Raji (cell line): ENCODE results near the gene EPHB2.

Experiments
- POLR2A ChIP-seq: IDR thresholded peaks from 2 replicates; pipeline ENCODE4 v1.6.1; 2011; ENCODE audit warnings: low read depth, low read length, control low read depth; ENCODE audit not compliant: insufficient read depth

The EPHB2 gene

DNA sequence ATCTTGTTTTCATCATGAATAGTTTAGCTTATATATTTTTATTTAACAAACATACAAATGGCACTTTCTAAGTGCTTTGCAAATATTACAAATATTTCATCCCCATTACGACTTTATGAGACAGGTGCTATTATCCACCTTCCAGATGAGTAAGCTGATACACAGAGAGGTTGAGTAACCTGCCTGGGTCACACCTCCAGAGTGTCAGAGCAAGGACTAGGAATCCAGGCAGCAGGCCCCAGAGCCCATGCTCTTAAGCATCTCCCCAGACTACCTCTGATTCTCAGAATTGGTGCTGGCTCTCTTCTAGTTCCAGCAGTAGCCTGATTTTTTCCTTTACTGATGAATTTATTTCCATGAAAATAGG is 40.0 kb downstream of the EPHB2 start:
- TF ChIP-seq POLR2A: no peak

DNA sequence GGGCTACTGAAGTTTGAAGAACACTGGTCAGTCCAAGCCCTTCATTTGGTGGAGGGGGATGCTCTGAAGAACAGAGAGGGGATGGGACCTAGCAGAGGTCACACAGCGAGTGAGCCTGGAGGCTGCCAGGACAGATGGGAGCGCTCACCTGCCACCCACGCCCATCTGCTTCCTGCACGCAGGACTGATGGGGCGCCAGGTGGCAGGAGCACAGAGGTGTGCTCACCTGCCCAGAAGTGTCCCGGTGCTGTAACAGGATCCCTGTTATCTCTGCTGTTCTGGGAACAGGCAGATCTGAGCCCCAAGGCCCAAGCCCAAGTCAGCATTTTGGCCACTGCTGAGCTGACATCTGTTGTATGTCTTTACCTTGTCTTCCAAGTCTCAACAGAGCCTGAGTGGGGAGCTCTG is 40.5 kb downstream of the EPHB2 start:
- no peak for TF ChIP-seq POLR2A

DNA sequence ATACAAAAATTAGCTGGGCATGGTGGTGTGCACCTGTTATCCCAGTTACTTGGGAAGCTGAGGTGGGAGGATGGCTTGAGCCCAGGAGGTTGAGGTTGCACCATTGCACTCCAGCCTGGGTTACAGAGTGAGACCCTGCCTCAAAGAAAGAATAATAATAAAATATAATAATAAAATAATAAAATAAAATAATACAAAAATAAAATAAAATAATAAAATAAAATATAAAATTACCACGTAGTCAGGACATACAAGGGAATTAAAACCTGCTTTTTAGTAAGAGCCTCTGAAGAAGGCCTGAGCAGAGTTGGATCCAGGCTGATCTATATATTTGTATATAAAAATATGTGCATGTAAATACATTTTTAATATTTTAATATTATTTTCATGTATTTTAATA is 41.7 kb downstream of the EPHB2 start:
- TF ChIP-seq POLR2A: no peak

DNA sequence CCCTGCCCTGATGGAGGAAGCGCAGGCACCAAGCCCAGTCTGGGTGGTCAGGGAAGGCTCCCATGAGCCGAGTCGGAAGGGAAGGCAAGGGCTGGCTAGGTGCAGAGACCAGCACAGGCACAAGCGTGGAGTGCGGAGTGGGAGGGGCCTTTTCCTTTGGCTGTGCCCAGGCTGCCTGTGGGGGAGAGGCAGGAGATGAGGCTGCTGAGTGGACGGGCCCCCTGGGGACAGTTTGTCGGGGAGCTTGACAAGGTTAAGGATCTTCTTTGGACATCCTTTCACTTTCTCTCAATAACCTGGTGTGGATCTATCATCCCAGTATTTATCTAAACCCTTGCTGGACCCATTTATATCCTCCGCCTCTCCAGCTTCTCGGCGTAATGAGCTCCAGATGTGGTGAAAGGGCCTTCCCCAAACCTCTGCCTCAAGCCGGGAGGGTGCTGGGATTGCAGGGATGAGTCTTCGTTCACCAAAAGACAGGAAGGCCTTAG is 42.9 kb downstream of the EPHB2 start:
- TF ChIP-seq POLR2A: no peak

DNA sequence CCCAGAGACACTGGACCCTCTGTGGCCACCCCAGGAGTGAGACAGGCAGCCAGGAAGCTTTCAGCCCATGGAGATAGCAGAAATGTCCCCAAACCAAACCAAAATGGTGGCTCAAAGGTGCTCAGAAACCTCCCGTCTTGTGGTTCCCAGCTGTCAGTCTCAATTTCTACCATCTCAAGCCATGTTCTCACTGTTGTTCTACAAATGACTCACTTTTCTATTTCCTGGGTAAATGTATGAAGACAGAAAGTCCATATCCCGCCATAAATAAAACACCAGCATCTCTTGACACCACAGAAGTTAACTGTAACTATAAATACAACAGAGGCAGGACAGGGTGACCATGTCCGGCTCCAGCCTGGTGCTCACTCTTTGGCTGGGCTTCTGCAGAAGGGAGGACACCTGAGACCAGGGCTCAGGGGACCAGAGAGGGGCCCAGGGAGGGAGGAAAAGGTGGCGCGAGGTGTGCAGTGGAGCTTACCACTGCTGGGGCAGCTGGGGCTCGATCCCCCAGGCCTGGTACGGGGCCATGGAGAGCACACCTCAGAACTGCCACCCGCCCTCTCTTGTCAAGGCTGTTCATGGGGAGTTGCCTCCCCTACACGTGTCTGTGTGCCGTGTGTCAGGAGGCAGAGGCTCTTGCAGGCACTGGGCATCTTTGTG is 43.6 kb downstream of the EPHB2 start:
- TF ChIP-seq POLR2A: no peak

DNA sequence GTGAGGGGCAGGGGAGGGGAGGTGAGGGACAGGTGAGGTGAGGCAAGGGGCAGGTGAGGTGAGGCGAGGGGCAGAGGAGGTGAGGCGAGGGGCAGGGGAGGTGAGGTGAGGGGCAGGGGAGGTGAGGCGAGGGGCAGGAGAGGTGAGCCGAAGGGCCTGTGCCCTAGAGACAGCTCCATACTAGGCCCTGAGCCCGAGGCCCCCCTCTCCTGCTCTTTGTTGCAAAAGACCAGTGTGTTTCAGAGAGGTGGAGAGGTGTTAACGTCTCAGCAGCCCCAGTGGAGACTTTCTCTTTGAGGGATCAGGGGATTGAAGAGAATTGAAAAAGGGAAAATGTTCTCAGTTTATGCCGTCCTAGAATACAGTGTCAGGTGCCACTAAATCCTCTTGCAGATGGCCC is 44.2 kb downstream of the EPHB2 start:
- no peak for TF ChIP-seq POLR2A

DNA sequence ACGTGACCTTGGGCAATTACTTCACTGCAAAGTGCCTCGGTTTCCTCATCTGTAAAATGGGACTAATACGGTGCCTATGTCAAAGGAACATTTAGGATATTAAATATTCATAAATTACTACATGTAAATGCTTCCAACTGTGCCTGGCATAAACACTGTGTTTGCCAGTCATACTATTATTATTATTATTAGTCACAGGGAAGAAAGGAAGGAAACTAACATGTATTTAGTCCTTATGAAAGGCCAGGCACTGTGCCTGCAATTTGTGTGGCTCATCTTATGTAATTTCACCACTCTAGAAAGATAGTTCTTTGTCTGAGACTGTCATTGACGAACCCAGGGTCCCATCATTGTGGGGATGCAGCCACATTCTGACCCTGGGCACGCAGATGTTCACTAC is 45.0 kb downstream of the EPHB2 start:
- TF ChIP-seq POLR2A: no peak

DNA sequence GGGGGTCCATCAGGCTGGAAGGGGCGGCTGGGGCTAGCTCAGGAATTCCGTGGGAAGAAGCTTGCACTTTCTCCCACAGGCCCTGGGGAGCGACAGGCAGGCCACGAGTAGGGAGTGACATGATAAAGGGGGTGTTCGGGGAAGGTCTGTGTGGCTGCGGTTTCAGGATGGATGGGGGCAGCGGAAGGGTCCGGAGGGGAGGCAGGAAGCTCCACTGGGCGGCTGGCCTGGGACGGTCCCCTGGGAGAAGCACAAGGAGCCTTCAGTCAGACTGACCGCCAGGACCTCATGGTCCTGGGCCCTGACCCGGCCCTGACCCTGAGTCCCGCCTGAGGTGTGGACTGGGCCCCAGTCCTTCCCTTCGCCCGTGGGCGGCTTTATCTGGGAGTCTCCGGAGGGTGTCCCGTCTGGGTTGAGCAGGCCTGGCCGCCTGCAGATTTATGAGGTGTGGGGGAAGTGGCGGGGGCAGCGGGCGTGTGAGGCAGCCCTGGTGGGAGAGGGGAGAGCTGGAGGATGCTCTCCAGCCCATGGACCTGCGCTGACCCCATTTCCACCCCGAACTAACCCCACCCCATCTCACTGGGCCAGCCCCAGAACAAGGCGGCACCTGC is 45.6 kb downstream of the EPHB2 start:
- no peak for TF ChIP-seq POLR2A

DNA sequence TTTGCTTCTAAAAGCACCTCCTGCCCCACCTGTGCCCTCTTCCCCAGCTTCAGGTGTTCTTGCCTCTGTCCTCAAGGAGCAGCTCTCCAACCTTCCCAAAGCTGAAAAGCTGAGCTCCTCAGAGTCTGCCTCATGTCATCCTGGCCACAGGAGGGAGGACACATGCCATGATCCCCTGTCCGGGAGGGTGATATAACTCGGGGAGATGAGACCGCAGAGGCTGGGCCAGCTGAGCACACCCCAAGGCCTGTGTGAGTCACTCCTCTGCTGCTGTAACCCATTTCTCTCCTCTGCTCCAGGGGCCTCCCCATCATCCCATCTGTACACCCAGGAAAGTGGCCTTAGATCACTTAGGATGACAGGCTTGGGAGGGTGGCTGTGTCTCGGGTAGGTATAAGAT is 49.8 kb downstream of the EPHB2 start:
- TF ChIP-seq POLR2A: no peak

DNA sequence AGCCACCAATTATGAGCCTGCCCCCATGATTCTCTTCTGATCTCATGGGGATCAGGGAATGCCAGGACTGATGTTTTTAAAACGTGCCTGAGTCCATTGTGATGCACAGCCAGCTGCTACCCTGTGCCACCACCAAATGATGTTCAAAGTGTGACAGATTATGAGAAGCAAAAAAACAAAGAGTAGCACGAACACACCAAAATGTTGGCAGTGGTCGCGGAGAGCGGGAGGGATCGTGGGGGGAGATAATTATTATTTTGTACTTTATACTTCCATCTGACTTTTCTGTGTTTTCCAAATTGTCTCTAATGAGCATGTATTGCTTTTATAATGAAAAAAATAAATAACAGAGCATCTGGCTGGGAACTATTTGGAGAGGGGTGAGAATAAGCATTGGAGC is 50.5 kb downstream of the EPHB2 start:
- no peak for TF ChIP-seq POLR2A

DNA sequence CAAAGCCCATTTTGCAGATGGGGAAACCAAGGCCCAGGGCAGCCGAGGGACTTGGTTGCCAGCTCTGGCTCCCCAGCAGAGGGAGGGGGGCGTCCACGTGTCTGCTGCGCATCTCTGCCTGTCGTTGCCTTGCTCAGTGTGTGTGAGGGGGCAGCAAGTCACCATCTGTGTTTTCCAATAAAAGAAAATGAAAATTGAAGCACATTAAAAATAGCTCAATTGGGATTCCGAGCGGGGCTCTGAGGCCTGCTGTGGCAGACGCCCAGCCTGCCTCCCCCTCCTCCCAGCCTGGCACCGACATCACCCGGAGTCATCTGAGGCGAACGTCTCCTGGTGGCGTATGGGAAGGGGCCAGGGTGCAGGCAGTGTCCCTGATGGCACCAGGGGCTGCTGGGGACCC is 51.2 kb downstream of the EPHB2 start:
- TF ChIP-seq POLR2A: no peak

DNA sequence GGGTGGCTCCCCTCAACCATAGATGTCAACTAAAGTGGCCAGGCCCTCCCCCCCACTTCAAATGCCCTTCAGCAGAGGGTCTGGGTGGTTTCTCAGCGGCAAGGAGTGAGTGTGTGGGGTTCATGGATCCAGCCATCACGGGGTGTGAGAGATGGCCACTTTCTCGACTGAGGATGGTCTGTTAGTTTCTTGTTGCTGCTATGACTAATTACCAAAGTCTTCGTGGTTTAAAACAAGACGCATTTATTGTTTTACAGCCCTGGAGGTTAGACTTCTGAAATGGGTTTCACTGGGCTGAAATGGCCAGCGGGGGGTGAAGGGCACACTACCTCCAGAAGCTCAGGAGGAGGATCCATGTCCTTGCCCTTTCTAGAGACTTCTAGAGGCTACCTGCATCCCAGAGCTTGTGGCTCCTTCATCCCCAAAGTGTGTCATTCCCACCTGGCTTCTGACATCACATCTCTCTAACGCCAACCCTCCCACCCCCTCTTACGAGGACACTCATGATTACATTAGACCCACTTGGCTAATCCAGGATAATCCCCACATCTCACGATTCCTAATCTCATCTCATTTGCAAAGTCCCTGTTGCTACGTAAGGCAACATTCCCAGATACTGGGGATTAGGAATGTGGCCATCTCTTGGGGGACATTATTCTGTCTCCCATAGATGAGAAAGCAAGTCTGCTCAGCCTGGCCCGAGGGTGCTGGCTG is 53.0 kb downstream of the EPHB2 start:
- TF ChIP-seq POLR2A: no peak

DNA sequence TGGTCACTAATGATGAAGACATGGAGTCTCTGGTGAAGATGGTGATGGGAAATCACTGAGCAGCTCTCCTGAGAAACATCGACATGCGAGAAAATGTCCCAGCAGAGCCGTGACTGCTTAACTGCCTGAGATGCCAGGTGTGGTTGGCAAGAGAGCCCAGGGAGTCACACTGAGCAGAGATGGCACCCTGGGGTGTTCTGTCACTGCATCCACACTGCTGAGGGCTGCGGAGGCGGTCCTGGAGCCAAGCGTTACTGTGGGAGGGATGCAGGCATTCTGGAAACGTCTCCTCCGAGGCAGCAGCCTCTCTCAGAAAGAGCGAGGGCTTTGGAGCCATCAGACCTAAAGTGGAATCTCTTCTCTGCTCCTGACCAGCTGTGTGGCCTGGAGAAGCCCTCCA is 57.2 kb downstream of the EPHB2 start:
- TF ChIP-seq POLR2A: no peak

DNA sequence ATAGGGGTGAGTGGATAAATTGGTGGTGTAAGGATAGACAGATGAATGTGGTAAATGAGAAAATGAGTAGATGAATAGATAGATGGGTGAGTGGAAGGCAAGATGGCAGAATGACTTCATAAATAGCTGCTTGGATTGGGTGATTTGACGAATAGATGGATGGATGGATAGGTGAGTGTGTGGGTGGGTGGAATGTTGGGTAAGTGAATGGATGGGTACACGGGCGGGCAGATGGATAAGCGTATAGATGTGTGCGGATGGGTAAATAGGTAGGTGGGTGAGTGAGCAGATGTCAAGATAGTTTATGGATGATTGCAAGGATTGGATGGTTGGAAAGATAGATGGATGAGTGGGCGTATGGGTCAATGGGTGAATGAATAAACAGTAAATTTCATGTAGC is 59.3 kb downstream of the EPHB2 start:
- no peak for TF ChIP-seq POLR2A

DNA sequence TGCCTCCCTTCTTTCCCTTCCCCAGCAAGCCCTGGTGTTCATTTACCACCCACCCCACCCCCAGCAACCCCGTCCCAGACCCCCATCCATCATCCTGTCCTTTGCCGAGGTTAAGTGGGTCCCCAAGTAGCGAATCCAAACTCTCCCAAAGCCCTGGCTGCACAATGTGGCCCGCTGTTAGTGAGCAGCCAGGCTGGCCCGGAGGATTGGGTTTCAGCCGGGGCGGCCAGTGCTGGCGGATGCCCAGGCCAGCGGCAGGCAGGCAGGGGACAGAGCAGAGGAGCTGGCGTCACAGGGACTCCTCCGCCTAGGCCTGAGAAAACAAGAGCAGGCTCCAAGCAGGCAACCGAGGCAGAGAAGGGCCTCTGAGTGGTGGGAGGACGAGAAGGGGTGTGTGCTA is 61.4 kb downstream of the EPHB2 start:
- no peak for TF ChIP-seq POLR2A
